Subcutaneous adipose tissue (tissue), 4 donors: ENCODE measurements around the gene ATP9B. TPM values are rescaled to one million over a fixed set of nuclear protein-coding genes. Genes with fewer than 3 reads are reported as not detected.

Experiments used
- total RNA-seq, 4 donors: library from RNA; depleted of rRNA; stranded (reverse); fragments of >200 nt; gene quantifications; one replicate each; pipeline ENCODE4 v1.1.0, GENCODE V29; 2016
- TF ChIP-seq, protein P1 (sequence below): fragments of 450-650 bp; IDR thresholded peaks from one replicate; pipeline ENCODE4 v1.5.1; 2016; ENCODE audit warnings: low read depth, mild to moderate bottlenecking, control low read depth, antibody characterized with exemption, moderate library complexity

ATP9B gene
- total RNA-seq, 4 donors from 2014 or later = 38.8 to 58.5 (median 45.3) TPM

- TF ChIP-seq, protein P1, sequence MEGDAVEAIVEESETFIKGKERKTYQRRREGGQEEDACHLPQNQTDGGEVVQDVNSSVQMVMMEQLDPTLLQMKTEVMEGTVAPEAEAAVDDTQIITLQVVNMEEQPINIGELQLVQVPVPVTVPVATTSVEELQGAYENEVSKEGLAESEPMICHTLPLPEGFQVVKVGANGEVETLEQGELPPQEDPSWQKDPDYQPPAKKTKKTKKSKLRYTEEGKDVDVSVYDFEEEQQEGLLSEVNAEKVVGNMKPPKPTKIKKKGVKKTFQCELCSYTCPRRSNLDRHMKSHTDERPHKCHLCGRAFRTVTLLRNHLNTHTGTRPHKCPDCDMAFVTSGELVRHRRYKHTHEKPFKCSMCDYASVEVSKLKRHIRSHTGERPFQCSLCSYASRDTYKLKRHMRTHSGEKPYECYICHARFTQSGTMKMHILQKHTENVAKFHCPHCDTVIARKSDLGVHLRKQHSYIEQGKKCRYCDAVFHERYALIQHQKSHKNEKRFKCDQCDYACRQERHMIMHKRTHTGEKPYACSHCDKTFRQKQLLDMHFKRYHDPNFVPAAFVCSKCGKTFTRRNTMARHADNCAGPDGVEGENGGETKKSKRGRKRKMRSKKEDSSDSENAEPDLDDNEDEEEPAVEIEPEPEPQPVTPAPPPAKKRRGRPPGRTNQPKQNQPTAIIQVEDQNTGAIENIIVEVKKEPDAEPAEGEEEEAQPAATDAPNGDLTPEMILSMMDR = no peak
Measured at GRCh38 chr18:79394534-79395307, 325.5 kb downstream of the ATP9B start.

- TF ChIP-seq, protein P1 = no peak
Measured at GRCh38 chr18:79395308-79395640, 326.1 kb downstream of the ATP9B start.

GRCh38 chr18:79395761-79396404 lies 326.7 kb downstream of the ATP9B start, which contains the start of gene NFATC1:
Gene NFATC1 (plus strand): TSS chr18:79395930. CDS start chr18:79396225, 295 bp downstream.
- TF ChIP-seq, protein P1 = no peak

DNA sequence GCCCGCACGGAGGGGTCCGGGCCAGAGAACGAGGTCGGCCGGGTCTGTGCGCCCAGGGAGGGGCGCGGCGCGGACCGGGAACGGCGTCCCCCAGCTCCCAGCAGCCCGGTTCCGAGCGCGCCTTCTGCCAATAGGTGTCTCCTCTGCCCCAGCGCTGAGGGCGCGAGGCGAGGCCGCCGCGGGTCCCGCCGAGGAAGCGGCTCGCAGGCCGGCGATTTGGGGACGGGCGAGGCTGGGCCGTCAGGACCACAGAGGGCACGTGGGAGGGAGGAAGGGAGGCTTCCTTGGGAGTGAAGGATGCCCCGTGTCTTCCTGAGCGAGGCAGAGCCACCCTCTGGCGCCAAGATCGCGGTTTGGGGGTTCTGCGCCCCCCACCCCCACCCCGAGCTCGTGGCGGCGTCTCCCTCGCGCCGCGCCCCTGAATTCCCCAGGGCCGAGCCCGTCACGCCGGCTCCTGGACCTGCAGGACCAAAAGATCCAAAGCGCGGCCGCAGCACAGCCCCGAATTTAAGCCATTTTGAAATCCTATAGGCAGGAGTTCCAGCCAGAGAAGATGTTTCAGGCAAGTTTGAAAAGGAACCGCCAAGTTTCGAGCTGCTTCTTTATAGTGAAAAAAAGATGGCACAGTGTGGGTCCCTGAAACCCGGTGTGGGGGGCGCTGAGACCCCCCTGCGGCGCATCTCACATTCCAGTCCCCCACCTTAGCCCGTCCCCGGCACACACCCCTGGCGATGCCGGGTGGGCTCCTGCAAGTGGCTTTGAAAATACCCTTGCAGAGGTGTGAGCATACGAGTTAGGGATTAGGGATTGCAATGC lies 327.4 kb downstream of the ATP9B start:
- TF ChIP-seq, protein P1 = no peak

DNA sequence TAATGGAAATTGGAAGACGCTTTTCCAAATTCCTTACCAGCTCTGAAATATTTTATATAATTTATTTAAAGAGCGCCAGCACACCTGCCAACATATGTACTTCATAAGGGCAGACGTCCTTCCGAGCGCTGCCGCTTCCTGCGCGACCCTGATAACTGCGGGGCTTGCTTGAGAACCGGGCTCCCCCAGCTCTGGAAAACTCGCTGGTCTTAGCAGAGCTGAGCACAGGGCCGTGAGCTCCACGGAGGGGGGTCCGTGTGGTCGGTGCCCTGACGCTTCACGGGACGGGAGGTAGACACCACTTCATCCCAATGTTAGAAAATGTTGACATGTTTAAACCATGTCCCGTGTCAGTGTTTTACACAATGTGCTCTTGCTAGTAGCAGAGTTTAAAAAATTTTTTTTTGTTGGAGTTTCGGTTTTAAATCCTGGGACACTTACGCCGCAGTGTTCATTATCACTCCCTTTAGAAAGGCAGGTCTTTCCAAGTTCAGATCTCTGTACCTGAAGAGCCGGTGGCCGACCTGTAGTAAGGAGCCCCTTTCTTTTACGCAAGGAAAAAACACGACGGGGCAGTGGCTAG lies 328.1 kb downstream of the ATP9B start:
- TF ChIP-seq, protein P1 = no peak

DNA sequence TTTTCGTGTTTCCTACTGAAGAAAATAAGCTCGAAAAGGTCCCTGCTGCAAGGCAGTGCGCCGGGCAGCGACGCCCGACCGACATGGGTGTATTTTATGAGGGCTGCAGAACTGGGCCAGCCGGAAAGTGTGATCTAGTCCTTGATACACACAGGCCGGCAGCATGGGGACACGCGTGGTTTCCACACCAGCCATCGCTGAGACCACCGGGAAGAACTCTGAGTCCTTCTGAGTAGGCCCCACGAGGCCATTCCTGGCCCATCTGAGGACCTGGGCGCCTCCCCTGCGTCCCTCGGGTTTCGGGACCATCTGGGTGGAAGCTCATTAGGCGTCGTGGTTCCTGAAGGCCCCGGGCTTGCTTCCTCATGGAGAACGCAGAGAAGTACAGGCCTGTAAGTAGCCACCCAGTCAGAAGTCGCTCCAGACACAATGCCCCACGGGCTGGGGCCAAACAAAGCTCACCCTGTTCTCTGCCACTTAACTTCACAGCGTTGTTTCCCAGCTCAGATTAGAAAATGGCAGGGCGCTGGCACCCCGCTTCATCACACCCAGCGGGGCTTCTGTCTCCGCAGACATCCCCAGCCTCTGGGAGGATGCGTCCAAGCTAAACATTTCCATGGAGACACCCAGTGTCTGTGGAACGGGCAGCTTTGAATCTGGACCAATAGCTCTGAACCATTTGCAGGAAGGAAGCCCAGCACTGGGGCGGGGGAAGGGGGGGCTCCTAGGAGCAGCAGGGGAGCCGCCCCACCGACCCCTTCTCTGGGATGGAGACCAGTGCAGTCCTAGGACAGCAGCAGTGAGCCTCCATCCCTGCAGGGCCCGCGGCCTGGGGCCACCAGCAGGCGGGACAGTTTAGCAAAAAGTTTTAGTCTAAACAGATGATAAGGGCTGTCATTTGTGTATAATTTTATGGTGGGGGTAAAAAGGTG lies 328.9 kb downstream of the ATP9B start:
- TF ChIP-seq, protein P1 = no peak
